AG08395 (cell line): ENCODE results near the gene AZU1.
"Not testable (repeated sequence)": the region's sequence is repeated elsewhere in the genome, so short reads cannot be mapped to it uniquely, and the experiment has no call there.

ENCODE experiments used
- DNase-seq: peaks from one replicate; pipeline ENCODE4 v3.0.0; 2012; ENCODE audit warnings: mixed read lengths, low spot score

The AZU1 gene

GRCh38 chr19:810077-810855 lies 17.4 kb upstream of the AZU1 start:
- no peak for DNase-seq

GRCh38 chr19:810883-811489 lies 16.7 kb upstream of the AZU1 start:
- DNase-seq = no peak

DNA sequence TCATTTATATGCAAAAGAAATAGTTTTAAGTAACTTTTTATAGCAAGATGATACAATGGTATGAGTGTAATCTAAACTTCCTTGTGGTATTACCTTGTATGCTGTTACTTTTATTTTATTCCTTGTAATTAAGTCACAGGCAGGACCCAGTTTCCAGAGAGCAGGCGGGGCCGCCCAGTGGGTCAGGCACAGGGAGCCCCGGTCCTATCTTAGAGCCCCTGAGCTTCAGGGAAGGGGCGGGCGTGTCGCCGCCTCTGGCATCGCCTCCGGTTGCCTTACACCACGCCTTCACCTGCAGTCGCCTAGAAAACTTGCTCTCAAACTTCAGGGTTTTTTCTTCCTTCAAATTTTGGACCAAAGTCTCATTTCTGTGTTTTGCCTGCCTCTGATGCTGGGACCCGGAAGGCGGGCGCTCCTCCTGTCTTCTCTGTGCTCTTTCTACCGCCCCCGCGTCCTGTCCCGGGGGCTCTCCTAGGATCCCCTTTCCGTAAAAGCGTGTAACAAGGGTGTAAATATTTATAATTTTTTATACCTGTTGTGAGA lies 16.1 kb upstream of the AZU1 start:
- DNase-seq = no peak

GRCh38 chr19:812049-812746 lies 15.4 kb upstream of the AZU1 start:
- no peak for DNase-seq

- DNase-seq = no peak
These were observed 14.9 kb upstream of the AZU1 start for GRCh38 chr19:812747-813218.

DNA sequence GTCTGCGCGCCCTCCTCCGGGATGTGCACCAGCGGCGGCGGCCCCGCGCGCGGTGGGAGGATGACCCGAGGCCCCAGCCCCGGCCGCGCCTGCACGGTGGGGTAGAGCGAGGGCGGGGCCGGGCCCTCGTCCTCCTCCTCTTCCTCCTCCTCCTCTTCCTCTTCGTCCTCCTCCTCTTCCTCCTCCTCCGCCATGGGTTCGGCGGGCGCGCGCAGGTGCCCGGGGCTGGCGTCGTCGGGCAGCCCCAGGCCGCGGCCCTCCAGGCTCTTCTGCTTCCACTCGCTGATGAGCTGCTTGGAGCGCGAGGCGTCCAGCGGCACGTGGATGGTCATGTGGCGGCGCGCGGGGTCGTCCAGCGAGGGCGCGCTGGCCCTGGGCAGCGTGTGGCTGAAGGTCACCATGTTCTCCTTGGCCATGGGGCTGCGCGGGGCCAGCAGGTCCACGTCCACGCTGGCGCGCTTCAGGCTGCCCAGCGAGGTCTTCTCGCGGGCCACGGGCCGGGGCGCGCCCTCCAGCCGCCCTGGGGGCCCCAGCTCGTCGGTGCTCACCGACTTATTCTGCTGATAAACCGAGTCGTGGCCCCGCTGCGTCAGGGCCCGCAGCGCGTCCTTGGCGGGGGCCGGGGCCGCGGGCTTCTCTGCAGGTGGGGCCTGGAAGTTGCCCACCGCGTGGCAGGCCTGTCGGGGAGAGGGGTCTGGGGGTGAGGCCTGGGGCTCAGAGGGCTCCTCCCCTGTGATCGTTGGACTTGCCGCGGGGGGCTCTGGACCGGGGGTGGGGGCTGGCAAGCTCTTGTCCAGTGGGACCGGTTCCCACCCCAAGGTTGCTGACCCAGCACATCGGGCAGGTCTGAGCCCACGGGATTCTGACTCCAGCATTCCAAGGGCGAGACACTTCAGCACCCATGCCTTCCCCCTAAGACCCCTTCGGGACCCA lies 14.2 kb upstream of the AZU1 start:
- DNase-seq = no peak

GRCh38 chr19:814152-815078 lies 13.2 kb upstream of the AZU1 start:
- no peak for DNase-seq

GRCh38 chr19:815079-815774 lies 12.4 kb upstream of the AZU1 start:
- no peak for DNase-seq

DNA sequence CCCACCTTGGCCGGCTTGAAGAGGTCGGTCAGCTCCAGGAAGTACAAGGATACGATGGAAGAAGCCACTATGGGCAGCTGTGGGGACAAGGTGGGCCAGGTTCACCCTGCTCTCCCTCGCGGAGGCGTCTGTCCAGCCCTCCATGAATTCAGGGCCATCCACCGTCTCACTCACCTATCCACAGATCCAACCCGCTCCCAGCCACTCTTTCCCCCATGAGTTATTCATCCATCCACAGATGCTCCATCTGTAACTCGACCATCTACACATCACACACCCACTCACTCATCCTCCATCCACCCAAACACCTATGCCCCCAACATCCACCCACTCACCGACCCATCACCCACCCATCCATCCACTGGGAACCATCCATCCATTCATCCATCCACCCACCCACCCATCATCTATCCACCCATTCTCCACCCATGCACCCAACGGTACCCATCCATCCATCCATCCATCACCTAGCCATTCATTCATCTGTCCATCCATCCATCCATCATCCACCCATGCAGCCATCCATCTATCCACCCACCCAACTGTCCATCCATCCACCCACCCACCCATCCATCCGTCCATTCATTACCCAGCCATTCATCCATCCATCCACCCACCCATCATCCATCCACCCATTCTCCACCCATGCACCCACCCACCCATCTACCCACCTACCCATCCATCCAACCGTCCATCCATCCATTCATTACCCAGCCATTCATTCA lies 11.7 kb upstream of the AZU1 start:
- no peak for DNase-seq

- no peak for DNase-seq
These were observed 11.2 kb upstream of the AZU1 start for GRCh38 chr19:816500-816857.

- not testable (repeated sequence) for DNase-seq
These were observed 7.4 kb upstream of the AZU1 start for GRCh38 chr19:820212-820611.

- DNase-seq = no peak
These were observed 6.3 kb upstream of the AZU1 start for GRCh38 chr19:821231-821824.

- no peak for DNase-seq
These were observed 5.7 kb upstream of the AZU1 start, which contains the start of gene PLPPR3 for GRCh38 chr19:821825-822503. TSS of gene PLPPR3 (minus strand) at chr19:821955. CDS start at chr19:821559, 396 bp downstream.

DNA sequence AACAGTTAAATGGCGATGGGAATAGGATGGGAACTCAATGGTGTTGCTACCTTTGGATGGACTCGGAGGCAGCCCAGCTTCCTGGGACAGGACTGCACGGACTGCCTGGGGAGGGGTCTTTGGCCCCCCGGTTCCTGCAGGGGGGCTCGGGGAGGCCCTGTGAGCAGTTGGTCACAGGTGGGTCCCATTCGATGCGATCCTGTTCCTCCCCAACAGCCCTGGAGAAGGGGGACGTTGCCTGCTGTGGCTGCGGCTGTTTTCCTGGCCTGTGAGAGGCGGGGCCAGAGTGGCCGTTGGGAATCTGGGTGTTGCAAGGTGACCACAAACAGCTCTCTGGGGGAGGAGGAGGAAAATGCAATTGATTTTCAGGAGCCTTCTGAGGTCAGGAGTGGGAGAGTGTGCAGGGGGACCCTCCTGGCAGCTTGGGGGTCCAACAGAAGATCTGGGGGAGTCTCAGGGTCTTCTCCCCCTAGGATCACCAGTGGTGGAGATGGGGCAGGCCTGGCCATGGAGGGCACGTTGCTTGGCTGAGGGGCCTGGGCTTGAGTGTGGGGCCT lies 4.0 kb upstream of the AZU1 start:
- no peak for DNase-seq

GRCh38 chr19:824885-825284 lies 2.8 kb upstream of the AZU1 start:
- DNase-seq = no peak

GRCh38 chr19:825897-826644 lies 1.6 kb upstream of the AZU1 start:
- no peak for DNase-seq

DNA sequence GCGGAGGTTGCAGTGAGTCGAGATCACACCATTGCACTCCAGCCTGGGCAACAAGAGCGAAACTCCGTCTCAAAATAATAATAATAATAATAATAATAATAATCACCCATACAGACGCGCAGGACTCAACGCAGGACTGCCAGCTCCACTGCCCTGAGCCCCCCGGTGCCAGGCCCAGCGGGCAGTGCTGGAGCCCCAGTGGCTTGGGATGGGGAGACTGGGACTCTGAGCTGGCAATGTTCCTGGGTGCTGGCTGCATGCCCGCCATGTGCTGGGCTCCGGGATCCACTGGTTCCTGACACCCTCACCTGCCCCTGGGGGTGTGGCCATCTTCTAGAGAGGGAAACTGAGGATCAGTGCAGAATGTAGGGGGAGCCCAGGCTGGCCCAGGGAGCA lies 325 bp upstream of the AZU1 start:
- no peak for DNase-seq
